Umbilical cord (tissue), 2 donors: ENCODE results near the gene VWA3B. TPM values are rescaled to one million over a fixed set of nuclear protein-coding genes. Genes with fewer than 3 reads are reported as not detected.

ENCODE experiments used
- DNase-seq: peaks from one replicate; pipeline ENCODE4 v3.0.0-alpha.2; 2015; ENCODE audit warnings: low spot score
- total RNA-seq: library from RNA; depleted of rRNA; stranded (reverse); fragments of >200 nt; gene quantifications from one replicate; pipeline ENCODE4 v1.2.3, GENCODE V29; 2014; ENCODE audit warnings: low replicate concordance; ENCODE audit not compliant: insufficient read depth

VWA3B gene
- total RNA-seq, 1 donor from 2014 or later = 6.7 TPM

GRCh38 chr2:98327776-98328175 is 240.8 kb downstream of the VWA3B start:
- DNase-seq = no peak

- no peak for DNase-seq
Measured at GRCh38 chr2:98329549-98329948, 242.6 kb downstream of the VWA3B start.

GRCh38 chr2:98332989-98333388 is 246.0 kb downstream of the VWA3B start:
- no peak for DNase-seq

- DNase-seq = no peak
Measured at GRCh38 chr2:98333922-98334321, 247.0 kb downstream of the VWA3B start.

- peak; percentile 56 for DNase-seq
Measured at GRCh38 chr2:98334439-98335078, 247.6 kb downstream of the VWA3B start.

- no peak for DNase-seq
Measured at GRCh38 chr2:98335271-98335670, 248.3 kb downstream of the VWA3B start.

- no peak for DNase-seq
Measured at GRCh38 chr2:98341241-98341640, 254.3 kb downstream of the VWA3B start.

GRCh38 chr2:98343285-98343684 is 256.3 kb downstream of the VWA3B start:
- DNase-seq = no peak

- peak; percentile 29 for DNase-seq
Measured at GRCh38 chr2:98346311-98347236, 259.6 kb downstream of the VWA3B start, which contains the start of gene CNGA3. Gene CNGA3, plus strand, starts transcription at chr2:98346456. Its CDS starts 23,520 bp downstream, at chr2:98369976.

GRCh38 chr2:98347298-98348065 is 260.5 kb downstream of the VWA3B start:
- no peak for DNase-seq

GRCh38 chr2:98348066-98348561 is 261.1 kb downstream of the VWA3B start:
- no peak for DNase-seq

- no peak for DNase-seq
Measured at GRCh38 chr2:98350411-98350810, 263.4 kb downstream of the VWA3B start.

GRCh38 chr2:98355881-98356280 is 268.9 kb downstream of the VWA3B start:
- no peak for DNase-seq

- DNase-seq = no peak
Measured at GRCh38 chr2:98356729-98357128, 269.8 kb downstream of the VWA3B start.

- DNase-seq = no peak
Measured at GRCh38 chr2:98357849-98358248, 270.9 kb downstream of the VWA3B start.

GRCh38 chr2:98359986-98360385 is 273.0 kb downstream of the VWA3B start:
- no peak for DNase-seq

Other genes with a start within 250 kb of the VWA3B start
- 29.9 TPM for gene TMEM131, start 91.2 kb upstream of the VWA3B start, total RNA-seq